Measurements from ENCODE around the gene KRT80. TPM values are rescaled to one million over a fixed set of nuclear protein-coding genes. Genes with fewer than 3 reads are reported as not detected.
"Not testable (repeated sequence)": the region's sequence is repeated elsewhere in the genome, so short reads cannot be mapped to it uniquely, and the experiment has no call there.

KRT80 gene
- 10 to 100 TPM; 40.9 to 53.9 TPM for polyA plus RNA-seq

DNA sequence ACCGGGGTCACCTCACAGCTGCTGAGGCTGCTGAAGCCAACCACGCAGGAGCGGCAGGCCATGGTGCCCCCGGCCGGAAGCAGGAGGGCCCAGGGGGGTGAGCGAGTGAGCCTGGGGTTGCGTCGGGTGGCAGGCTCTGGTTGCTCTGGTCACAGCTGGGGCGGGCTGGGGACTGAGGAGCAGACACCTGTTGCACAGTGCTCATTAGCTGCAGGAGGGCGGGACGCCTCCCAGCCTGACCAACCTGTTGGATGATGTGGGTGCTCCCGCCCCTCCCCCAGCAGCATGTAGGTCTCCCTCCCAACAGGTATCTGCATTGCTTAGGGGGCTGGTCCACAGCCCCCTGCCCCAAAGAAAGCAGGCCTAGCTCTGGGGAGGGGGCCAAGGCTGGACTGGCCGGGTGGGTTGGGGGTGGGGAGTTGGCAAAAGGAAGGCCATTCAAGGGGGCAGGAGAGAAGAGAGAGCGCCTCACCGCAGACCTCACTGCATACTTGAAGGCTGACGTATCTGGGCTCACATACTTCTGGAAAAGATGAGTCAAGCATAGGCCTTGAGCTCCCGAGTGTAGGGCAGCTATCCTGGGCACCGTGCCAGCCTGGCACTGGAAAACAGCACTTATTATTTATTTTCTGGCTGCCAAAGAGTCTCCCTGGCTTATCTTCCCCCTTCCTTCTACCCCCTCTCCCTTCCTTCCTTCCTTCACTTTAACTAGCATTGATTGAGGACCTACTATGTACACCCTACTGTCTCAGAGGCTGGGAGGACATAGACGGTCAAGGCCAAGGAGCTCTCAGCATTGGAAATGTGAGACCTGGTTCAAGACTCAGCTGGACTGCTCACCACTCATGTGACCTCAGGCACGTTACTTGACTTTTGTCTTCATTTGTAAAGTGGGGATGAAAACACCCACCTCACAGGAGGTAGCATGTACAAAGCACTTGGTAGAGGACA lies at the start of gene KRT80:
Gene KRT80 (minus strand): TSS at position 174 of the 951 bp plus-strand sequence. CDS start 112 bp downstream, at position 62.
- H3K27ac ChIP-seq (ENCODE audit: low read depth in 2 of 2, low read length in 1 of 2), result peak within 1 kb of the TSS; percentile 88 to 89
- peaks cover 1 to 32% of the 10 kb centered on the region in 2 donors for H3K4me1 ChIP-seq (ENCODE audit: control insufficient read depth in 2 of 2, insufficient read depth in 2 of 2, low read length in 1 of 2)
- no peaks in the 10 kb centered on the region for H3K27me3 ChIP-seq (ENCODE audit: control insufficient read depth in 1 of 2, insufficient read depth in 2 of 2, low read length in 2 of 2)
- WGBS, 2 donors, result 36 to 41% methylated on average over 20 of the region's 20 CpGs
- H3K36me3 ChIP-seq (ENCODE audit: control insufficient read depth in 2 of 2, insufficient read depth in 2 of 2, low read length in 1 of 2), result peaks cover 0 to 3% of the 10 kb centered on the region in 2 donors
- H3K9me3 ChIP-seq (ENCODE audit: control insufficient read depth in 2 of 2, insufficient read depth in 1 of 2, low read depth in 1 of 2, low read length in 1 of 2), result no peaks in the 10 kb centered on the region
- peak within 1 kb of the TSS; percentile 47 to 56 for H3K4me3 ChIP-seq (ENCODE audit: low read depth in 1 of 2, low read length in 2 of 2)

DNA sequence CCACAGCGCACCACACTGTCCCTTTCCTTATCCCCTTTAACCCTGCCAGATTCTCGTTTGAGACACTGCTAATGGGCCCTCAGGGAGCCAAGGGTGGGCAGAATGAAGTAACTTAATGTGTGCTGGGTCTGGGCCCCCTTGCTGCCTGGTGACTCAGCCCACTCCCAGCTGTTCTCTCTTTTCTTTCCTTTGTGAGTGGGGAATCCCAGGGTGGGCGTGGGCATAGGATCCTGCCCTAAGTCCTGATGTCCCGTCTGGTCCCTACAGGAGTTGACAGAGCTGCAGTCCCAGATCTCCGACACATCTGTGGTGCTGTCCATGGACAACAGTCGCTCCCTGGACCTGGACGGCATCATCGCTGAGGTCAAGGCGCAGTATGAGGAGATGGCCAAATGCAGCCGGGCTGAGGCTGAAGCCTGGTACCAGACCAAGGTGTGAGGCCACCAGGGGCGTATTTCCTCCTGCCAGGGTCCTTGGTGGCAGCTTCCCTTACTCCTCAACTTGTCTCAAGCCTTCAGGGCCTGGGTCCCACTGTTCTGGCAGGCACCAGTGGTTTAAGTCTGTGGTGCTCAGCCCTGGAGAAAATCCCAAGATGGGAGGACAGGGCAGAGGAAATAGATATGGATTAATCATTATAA lies 49.5 kb upstream of the KRT80 start:
- Histone ChIP-seq H3K9me3 (ENCODE audit: control insufficient read depth in 2 of 2, insufficient read depth in 1 of 2, low read depth in 1 of 2, low read length in 1 of 2) (no peaks in the 10 kb centered on the region), H3K36me3 (ENCODE audit: control insufficient read depth in 2 of 2, insufficient read depth in 2 of 2, low read length in 1 of 2) (peaks cover 0 to 4% of the 10 kb centered on the region in 2 donors), H3K4me3 (ENCODE audit: low read depth in 1 of 2, low read length in 2 of 2) (no peak overlapping the region), H3K27me3 (ENCODE audit: control insufficient read depth in 1 of 2, insufficient read depth in 2 of 2, low read length in 2 of 2) (no peaks in the 10 kb centered on the region), H3K27ac (ENCODE audit: low read depth in 2 of 2, low read length in 1 of 2) (no peak overlapping the region), H3K4me1 (ENCODE audit: control insufficient read depth in 2 of 2, insufficient read depth in 2 of 2, low read length in 1 of 2) (peaks cover 9 to 35% of the 10 kb centered on the region in 2 donors)
- 78 to 84% methylated on average over 11 of the region's 11 CpGs for WGBS, 2 donors

DNA sequence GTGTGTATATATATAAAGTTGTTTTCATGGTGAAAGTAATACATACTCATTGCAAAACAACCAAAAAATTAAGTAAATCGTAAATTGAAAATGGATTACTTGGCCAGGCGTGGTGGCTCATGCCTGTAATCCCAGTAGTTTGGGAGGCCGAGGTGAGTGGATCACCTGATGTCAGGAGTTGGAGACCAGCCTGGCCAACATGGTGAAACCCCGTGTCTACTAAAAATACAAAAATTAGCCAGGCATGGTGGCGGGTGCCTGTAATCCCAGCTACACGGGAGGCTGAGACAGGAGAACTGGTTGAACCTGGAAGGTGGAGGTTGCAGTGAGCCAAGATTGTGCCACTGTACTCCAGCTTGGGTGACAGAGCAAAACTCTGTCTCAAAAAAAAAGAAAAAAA lies 48.4 kb upstream of the KRT80 start:
- peaks cover 9 to 30% of the 10 kb centered on the region in 2 donors for H3K4me1 ChIP-seq (ENCODE audit: control insufficient read depth in 2 of 2, insufficient read depth in 2 of 2, low read length in 1 of 2)
- not testable (repeated sequence) for H3K27me3 ChIP-seq (ENCODE audit: control insufficient read depth in 1 of 2, insufficient read depth in 2 of 2, low read length in 2 of 2); H3K9me3 ChIP-seq (ENCODE audit: control insufficient read depth in 2 of 2, insufficient read depth in 1 of 2, low read depth in 1 of 2, low read length in 1 of 2); H3K36me3 ChIP-seq (ENCODE audit: control insufficient read depth in 2 of 2, insufficient read depth in 2 of 2, low read length in 1 of 2); H3K27ac ChIP-seq (ENCODE audit: low read depth in 2 of 2, low read length in 1 of 2); H3K4me3 ChIP-seq (ENCODE audit: low read depth in 1 of 2, low read length in 2 of 2)
- WGBS, 2 donors, result 71 to 78% methylated on average over 6 of the region's 6 CpGs

DNA sequence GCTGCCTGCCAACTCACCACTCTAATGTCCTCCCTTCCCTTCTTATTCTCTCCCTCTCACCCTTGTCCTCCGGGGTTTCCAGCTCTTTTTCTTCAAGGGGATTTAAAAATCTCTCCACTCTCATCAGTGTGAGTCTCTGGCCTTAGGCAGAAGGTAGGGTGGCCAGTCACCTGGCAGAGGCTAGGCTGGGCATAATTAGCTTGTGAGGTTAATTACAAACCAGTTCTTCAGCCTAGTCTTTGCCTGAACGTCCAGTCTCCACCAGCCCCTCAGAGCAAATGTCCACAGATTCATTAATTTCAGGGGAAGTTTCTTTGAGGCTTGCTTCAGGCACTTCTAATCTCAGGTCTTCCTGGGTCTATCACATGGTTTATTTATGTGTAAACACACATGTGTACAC lies 48.0 kb upstream of the KRT80 start:
- no peak overlapping the region for H3K4me3 ChIP-seq (ENCODE audit: low read depth in 1 of 2, low read length in 2 of 2)
- H3K36me3 ChIP-seq (ENCODE audit: control insufficient read depth in 2 of 2, insufficient read depth in 2 of 2, low read length in 1 of 2), result peaks cover 0 to 1% of the 10 kb centered on the region in 2 donors
- no peaks in the 10 kb centered on the region for H3K27me3 ChIP-seq (ENCODE audit: control insufficient read depth in 1 of 2, insufficient read depth in 2 of 2, low read length in 2 of 2)
- H3K4me1 ChIP-seq (ENCODE audit: control insufficient read depth in 2 of 2, insufficient read depth in 2 of 2, low read length in 1 of 2), result peaks cover 9 to 27% of the 10 kb centered on the region in 2 donors
- WGBS, 2 donors, result 57 to 63% methylated on average over 2 of the region's 2 CpGs
- H3K27ac ChIP-seq (ENCODE audit: low read depth in 2 of 2, low read length in 1 of 2), result no peak overlapping the region
- H3K9me3 ChIP-seq (ENCODE audit: control insufficient read depth in 2 of 2, insufficient read depth in 1 of 2, low read depth in 1 of 2, low read length in 1 of 2), result no peaks in the 10 kb centered on the region

DNA sequence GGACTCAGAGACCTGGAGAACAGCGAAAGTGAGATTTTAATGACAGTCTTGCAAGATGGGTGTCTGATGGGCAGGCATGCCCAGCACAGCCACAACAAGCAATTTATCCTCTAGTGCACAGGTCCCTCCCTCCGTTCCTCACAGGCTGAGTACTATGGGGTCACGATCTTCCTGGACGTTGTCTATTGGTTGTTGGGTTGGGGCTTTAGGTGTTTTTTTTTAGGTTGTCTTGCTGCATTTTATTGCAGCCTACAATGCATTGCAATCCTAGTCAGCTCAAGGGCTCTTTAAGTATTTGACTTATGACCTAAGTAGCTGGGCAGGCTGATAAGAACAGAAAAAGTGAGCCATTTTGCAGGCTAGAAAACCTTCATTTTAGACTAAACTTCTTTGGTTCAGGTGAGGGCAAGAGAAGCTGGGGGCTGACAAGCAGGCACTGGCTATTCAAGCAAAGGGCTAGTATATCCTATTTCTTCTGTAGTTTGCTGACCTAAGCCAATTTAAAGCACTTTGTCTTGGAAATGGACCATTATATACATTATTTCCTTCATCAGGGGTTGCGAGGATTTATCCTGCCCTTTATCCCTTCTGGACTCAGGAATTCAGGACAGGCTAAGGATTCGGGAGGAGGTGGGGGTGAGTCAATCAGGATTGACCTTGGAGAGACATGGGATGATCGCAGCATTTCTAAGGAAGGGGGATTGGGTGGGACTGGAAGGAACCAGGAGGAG lies 47.3 kb upstream of the KRT80 start:
- H3K4me1 ChIP-seq (ENCODE audit: control insufficient read depth in 2 of 2, insufficient read depth in 2 of 2, low read length in 1 of 2), result peaks cover 6 to 22% of the 10 kb centered on the region in 2 donors
- H3K9me3 ChIP-seq (ENCODE audit: control insufficient read depth in 2 of 2, insufficient read depth in 1 of 2, low read depth in 1 of 2, low read length in 1 of 2), result no peaks in the 10 kb centered on the region
- H3K27me3 ChIP-seq (ENCODE audit: control insufficient read depth in 1 of 2, insufficient read depth in 2 of 2, low read length in 2 of 2), result no peaks in the 10 kb centered on the region
- H3K4me3 ChIP-seq (ENCODE audit: low read depth in 1 of 2, low read length in 2 of 2), result no peak overlapping the region
- WGBS, 2 donors, result 90 to 92% methylated on average over 7 of the region's 7 CpGs
- H3K36me3 ChIP-seq (ENCODE audit: control insufficient read depth in 2 of 2, insufficient read depth in 2 of 2, low read length in 1 of 2), result peaks cover 0 to 1% of the 10 kb centered on the region in 2 donors
- no peak overlapping the region for H3K27ac ChIP-seq (ENCODE audit: low read depth in 2 of 2, low read length in 1 of 2)

DNA sequence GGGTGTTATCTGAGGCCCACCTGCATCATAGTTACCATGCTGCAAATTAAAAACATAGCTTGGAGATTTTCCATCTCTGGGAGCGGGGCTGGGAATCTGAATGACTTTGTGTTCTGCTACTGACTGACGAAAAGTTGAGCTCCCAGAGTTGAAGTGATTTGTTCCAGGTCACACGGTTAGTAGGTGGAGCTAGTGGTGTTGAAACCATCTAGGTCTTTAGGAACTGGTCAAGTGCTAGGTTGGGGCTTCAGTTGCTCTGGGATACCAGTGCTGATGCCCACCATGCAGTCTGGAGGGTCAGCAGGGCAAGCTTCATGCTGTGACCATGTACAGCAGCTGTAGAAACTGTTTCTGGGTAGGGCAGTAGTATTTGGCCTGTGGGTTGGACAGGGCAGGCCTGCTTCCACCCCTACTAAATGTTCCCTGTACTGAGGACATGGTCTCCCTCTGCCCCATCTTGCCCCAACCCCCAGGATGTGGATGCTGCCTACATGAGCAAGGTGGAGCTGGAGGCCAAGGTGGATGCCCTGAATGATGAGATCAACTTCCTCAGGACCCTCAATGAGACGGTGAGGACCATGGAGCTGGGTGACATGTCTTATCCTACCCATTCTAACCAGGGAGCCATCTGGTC lies 46.5 kb upstream of the KRT80 start:
- Histone ChIP-seq H3K9me3 (ENCODE audit: control insufficient read depth in 2 of 2, insufficient read depth in 1 of 2, low read depth in 1 of 2, low read length in 1 of 2) (no peaks in the 10 kb centered on the region), H3K4me1 (ENCODE audit: control insufficient read depth in 2 of 2, insufficient read depth in 2 of 2, low read length in 1 of 2) (peaks cover 4 to 17% of the 10 kb centered on the region in 2 donors), H3K4me3 (ENCODE audit: low read depth in 1 of 2, low read length in 2 of 2) (no peak overlapping the region), H3K36me3 (ENCODE audit: control insufficient read depth in 2 of 2, insufficient read depth in 2 of 2, low read length in 1 of 2) (peaks cover 0 to 1% of the 10 kb centered on the region in 2 donors), H3K27me3 (ENCODE audit: control insufficient read depth in 1 of 2, insufficient read depth in 2 of 2, low read length in 2 of 2) (no peaks in the 10 kb centered on the region), H3K27ac (ENCODE audit: low read depth in 2 of 2, low read length in 1 of 2) (no peak overlapping the region)
- 83 to 86% methylated on average over 4 of the region's 4 CpGs for WGBS, 2 donors

DNA sequence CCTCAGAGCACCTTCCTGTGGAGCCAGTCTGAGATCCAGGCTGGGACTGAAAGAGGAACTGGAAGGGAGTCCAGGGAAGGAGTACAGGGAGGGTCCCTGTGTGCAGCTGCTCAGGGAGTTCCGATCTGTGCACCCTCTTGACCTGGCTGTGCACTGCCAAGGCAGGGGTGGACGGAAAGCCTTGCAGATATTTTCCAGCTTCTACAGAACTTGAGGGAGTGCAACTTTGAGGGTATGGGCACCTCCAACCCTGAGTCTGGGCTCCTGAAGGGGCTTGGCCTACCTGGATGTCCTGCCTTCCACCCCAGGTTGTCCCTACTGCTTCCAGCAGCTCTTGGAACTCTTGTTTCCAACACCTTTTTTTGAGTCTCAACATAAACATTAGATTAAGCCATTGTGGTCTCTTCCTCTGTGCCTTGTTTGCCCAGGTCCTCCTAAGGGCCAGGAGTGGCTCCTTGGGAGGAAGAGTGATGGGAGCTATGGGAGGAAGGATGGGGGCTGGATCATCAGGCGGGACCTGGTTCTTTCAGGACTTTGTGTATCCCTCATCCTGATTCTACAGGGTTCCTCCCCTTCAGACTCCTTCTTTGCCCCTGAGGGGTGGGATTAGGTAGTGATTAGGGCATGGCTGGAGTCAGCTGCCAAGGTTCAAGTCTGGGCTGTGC lies 44.7 kb upstream of the KRT80 start:
- Histone ChIP-seq H3K27ac (ENCODE audit: low read depth in 2 of 2, low read length in 1 of 2) (no peak overlapping the region), H3K9me3 (ENCODE audit: control insufficient read depth in 2 of 2, insufficient read depth in 1 of 2, low read depth in 1 of 2, low read length in 1 of 2) (no peaks in the 10 kb centered on the region), H3K36me3 (ENCODE audit: control insufficient read depth in 2 of 2, insufficient read depth in 2 of 2, low read length in 1 of 2) (no peaks in the 10 kb centered on the region), H3K4me3 (ENCODE audit: low read depth in 1 of 2, low read length in 2 of 2) (no peak overlapping the region), H3K27me3 (ENCODE audit: control insufficient read depth in 1 of 2, insufficient read depth in 2 of 2, low read length in 2 of 2) (no peaks in the 10 kb centered on the region), H3K4me1 (ENCODE audit: control insufficient read depth in 2 of 2, insufficient read depth in 2 of 2, low read length in 1 of 2) (peaks cover 0 to 18% of the 10 kb centered on the region in 2 donors)
- WGBS, 2 donors, result 85 to 86% methylated on average over 3 of the region's 3 CpGs

DNA sequence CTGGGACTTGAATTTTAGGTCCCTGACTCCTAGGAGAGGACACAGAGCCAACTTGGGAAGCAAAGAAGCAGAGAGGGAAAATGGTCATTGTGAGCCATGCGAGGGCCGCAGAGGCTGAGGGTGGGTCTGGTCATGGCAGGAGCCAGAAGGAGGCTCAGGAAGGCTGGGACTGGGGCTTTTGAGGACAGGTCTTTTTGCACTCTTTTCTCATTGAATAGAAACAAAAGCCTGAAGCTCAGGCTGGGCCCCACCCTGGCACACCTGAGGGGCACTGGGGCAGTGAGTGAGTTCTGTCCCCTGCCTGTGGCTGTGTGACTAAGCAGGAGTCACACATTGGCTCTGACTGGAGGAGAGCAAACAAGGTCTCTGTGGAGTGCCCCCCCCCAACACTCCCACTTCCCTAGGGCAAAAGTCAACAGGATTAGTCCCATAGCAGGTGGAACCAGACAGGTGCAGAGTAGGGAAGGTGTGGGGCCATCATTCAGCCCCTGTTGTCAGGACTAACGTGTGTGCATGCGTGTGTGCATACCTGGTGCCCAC lies 44.1 kb upstream of the KRT80 start:
- H3K4me3 ChIP-seq (ENCODE audit: low read depth in 1 of 2, low read length in 2 of 2), result no peak overlapping the region

More for the DNA sequence above, 44.1 kb upstream of the KRT80 start:
- Histone ChIP-seq H3K27me3 (ENCODE audit: control insufficient read depth in 1 of 2, insufficient read depth in 2 of 2, low read length in 2 of 2) (no peaks in the 10 kb centered on the region), H3K27ac (ENCODE audit: low read depth in 2 of 2, low read length in 1 of 2) (peak overlapping the region; percentile 58), H3K36me3 (ENCODE audit: control insufficient read depth in 2 of 2, insufficient read depth in 2 of 2, low read length in 1 of 2) (no peaks in the 10 kb centered on the region), H3K4me1 (ENCODE audit: control insufficient read depth in 2 of 2, insufficient read depth in 2 of 2, low read length in 1 of 2) (peaks cover 0 to 25% of the 10 kb centered on the region in 2 donors), H3K9me3 (ENCODE audit: control insufficient read depth in 2 of 2, insufficient read depth in 1 of 2, low read depth in 1 of 2, low read length in 1 of 2) (no peaks in the 10 kb centered on the region)
- 61% methylated on average over 4 of the region's 4 CpGs for WGBS, 2 donors
